Measurements from ENCODE around the gene DSCAML1.
A peak's percentile ranks its signal among the peaks of the same experiment; 100 is the strongest.

DSCAML1 gene

GRCh38 chr11:117820516-117820915, 23.5 kb upstream of the DSCAML1 start:
- no peak overlapping the region for H3K4me3 ChIP-seq (ENCODE audit: low read depth, low read length)
- DNase-seq (ENCODE audit: low read depth, low spot score): no peak
- CTCF ChIA-PET: interaction anchor here (0.6 to 11.7 kb wide), 7 partner anchors 11 to 395 kb away, joined by 3 to 316 read pairs (median 82); no protein-coding TSS in a partner anchor
- POLR2A ChIA-PET: no interaction called here
- TF ChIP-seq, protein P1, sequence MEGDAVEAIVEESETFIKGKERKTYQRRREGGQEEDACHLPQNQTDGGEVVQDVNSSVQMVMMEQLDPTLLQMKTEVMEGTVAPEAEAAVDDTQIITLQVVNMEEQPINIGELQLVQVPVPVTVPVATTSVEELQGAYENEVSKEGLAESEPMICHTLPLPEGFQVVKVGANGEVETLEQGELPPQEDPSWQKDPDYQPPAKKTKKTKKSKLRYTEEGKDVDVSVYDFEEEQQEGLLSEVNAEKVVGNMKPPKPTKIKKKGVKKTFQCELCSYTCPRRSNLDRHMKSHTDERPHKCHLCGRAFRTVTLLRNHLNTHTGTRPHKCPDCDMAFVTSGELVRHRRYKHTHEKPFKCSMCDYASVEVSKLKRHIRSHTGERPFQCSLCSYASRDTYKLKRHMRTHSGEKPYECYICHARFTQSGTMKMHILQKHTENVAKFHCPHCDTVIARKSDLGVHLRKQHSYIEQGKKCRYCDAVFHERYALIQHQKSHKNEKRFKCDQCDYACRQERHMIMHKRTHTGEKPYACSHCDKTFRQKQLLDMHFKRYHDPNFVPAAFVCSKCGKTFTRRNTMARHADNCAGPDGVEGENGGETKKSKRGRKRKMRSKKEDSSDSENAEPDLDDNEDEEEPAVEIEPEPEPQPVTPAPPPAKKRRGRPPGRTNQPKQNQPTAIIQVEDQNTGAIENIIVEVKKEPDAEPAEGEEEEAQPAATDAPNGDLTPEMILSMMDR (IDR thresholded peaks at IDR 0.05; ENCODE audit: insufficient read depth, low read length, missing control alignments): no peak

GRCh38 chr11:117820071-117820470, 23.1 kb upstream of the DSCAML1 start:
- POLR2A ChIA-PET: no interaction called here
- TF ChIP-seq, protein P1 (IDR thresholded peaks at IDR 0.05; ENCODE audit: insufficient read depth, low read length, missing control alignments): no peak
- no peak for DNase-seq (ENCODE audit: low read depth, low spot score)
- H3K4me3 ChIP-seq (ENCODE audit: low read depth, low read length): no peak overlapping the region
- CTCF ChIA-PET: interaction anchor here (3.2 to 11.7 kb wide), 6 partner anchors 11 to 395 kb away, joined by 12 to 316 read pairs (median 116); no protein-coding TSS in a partner anchor

DNA sequence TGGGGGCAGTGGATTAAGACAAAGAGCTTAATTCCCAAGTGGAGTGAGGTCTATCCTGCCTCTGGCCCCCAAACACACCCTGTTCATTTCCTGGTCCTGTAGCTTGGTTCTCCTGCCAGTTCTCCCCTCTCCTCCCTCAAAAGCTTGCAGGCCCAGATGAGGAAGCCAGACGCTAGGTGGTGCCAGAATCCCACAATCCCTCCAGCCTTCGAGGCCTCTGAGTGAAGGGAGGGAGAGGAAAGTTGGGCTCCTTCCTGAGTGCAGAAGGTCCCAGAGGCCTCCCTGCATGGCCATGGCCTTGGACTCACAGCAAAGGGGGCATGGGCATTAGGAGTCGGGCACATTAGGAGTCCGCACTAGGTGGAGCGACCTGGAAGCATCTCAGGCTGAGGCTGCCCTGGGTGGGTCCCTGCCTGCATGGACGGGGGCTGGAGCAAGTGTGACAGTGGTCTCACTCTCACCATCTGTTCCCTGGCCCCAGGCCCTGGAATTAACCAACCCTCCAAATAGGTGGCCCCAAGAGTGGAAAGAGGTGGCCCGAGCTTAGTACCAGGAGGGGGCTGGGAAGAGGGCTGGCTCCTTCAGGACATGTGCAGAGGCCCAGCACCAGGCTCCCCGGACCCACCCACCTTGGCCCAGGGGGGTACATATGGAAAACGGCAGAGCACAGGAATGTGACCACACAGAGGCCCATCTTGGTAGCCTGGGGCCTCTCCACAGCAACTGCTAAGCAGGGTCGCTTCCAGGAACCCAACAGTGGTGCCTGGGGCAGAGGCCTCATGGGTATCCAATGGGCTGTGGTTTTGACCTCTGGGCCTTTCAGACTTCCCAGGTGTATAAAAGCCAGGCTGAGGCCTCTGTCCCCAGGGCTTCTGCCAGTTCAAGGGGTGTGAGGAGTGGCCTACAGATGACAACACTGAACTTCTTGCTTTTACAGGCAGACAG, 22.4 kb upstream of the DSCAML1 start:
- POLR2A ChIA-PET: no interaction called here
- CTCF ChIA-PET: interaction anchor here (0.7 to 11.7 kb wide), 23 partner anchors 12 to 581 kb away, joined by 3 to 316 read pairs (median 4); no protein-coding TSS in a partner anchor
- H3K4me3 ChIP-seq (ENCODE audit: low read depth, low read length): no peak overlapping the region
- TF ChIP-seq, protein P1 (IDR thresholded peaks at IDR 0.05; ENCODE audit: insufficient read depth, low read length, missing control alignments): peak; percentile 83
- no peak for DNase-seq (ENCODE audit: low read depth, low spot score)

DNA sequence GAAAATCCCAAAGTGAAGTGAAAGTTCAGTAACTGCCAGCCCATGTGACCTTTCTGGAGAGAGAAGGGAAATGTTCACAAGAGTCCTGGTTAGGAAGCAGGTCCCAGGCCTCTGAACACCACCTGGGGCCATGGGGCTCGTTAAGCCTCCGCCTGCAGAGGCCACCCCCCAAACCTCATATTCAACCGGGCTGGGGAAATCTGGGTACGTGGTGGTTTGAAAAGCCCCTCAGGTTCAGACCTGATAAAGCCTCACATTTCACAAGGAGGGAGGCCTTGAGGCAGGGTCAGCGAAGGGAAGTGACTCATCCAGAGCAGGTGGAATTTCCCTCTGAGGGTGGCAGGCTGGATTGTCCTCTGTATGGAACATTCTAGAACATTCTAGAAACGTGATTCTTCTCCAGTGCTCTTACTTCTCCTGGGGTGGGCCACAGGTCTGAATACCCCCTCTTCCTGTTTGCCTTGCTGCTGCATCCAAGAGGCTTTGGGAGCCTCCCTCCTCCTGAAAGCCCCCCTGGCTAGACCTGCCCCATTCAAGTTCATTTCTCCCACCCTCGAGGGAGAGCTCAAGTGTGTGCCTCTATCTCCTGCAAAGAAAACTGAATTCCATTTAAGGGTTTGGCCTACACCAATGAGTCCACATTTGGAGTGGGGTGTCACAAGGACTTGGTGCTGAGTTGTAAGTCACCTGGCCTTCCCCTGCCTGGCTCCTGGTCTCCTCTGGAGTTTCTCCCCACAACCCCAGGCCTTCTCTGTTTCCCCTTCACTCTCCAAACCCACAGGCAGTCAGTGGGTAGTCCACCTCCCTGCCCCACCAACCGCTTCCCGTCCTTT, 21.2 kb upstream of the DSCAML1 start:
- TF ChIP-seq, protein P1 (IDR thresholded peaks at IDR 0.05; ENCODE audit: insufficient read depth, low read length, missing control alignments): no peak
- ChIA-PET CTCF (interaction anchor here (0.7 to 11.7 kb wide), 34 partner anchors 8 to 580 kb away, joined by 3 to 316 read pairs (median 4); no protein-coding TSS in a partner anchor), POLR2A (interaction anchor here (0.6 kb wide), 1 partner anchor 129 kb away, joined by 3 read pairs; no protein-coding TSS in a partner anchor)
- no peak overlapping the region for H3K4me3 ChIP-seq (ENCODE audit: low read depth, low read length)
- DNase-seq (ENCODE audit: low read depth, low spot score): no peak

GRCh38 chr11:117817368-117818040, 20.5 kb upstream of the DSCAML1 start:
- ChIA-PET CTCF (interaction anchor here (0.7 to 11.7 kb wide), 27 partner anchors 9 to 579 kb away, joined by 3 to 316 read pairs (median 8); no protein-coding TSS in a partner anchor), POLR2A (interaction anchor here (0.6 kb wide), 1 partner anchor 129 kb away, joined by 3 read pairs; no protein-coding TSS in a partner anchor)
- TF ChIP-seq, protein P1 (IDR thresholded peaks at IDR 0.05; ENCODE audit: insufficient read depth, low read length, missing control alignments): peak; percentile 94
- DNase-seq (ENCODE audit: low read depth, low spot score): no peak
- H3K4me3 ChIP-seq (ENCODE audit: low read depth, low read length): no peak overlapping the region
